GM21381 (cell line): ENCODE results near the gene SQSTM1.

Experiments used
- ATAC-seq: cut with Tn5 transposase; IDR thresholded peaks from one replicate; pipeline ENCODE4 v1.9.1; 2021; ENCODE audit warnings: mild to moderate bottlenecking, moderate library complexity; ENCODE audit not compliant: unreplicated experiment

SQSTM1 gene

DNA sequence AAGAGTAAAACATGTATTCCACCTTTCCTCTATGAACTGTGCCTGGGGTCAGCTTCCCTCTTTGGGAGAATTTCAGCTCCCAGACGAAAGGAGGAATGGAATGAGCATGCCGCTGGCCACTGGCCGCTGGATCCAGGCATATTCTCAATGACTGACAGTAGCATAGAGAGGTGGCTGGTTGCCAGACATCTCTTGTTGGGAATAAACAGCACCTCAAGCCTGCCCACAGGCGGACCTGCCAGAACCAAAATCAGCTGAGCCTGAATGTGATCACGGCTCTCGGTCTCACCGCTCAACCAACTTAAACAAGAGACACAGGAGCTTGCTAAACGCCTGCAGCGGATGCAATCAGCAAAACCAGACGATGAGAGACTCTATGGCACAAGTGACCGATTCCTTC, 66.4 kb downstream of the SQSTM1 start:
- ATAC-seq, result no peak
